OCI-LY1 (cell line): ENCODE measurements around the gene TBCEL.

Experiments
- H2AFZ ChIP-seq: fragments of 200-600 bp; sonication (generic), shearing (Covaris generic); 2 replicates; pipeline ENCODE4 v1.6.0; 2014; ENCODE audit warnings: antibody characterized with exemption, mild to moderate bottlenecking, low read length
- H3F3A ChIP-seq: fragments of 200-600 bp; sonication (generic), shearing (Covaris generic); 2 replicates; pipeline ENCODE4 v1.6.0; 2014; ENCODE audit warnings: mild to moderate bottlenecking, antibody characterized with exemption, low read length, moderate library complexity; ENCODE audit not compliant: insufficient read depth
- H3K27ac ChIP-seq: fragments of 200-600 bp; sonication (generic); 2 replicates; pipeline ENCODE4 v1.5.1; 2014; ENCODE audit warnings: low read length, mixed run types, mild to moderate bottlenecking, low read depth; ENCODE audit not compliant: poor library complexity, severe bottlenecking
- H3K27me3 ChIP-seq: fragments of 200-600 bp; sonication (generic); 2 replicates; pipeline ENCODE4 v1.6.0; 2014; ENCODE audit warnings: antibody characterized with exemption, mild to moderate bottlenecking, low read length, moderate library complexity; ENCODE audit not compliant: insufficient read depth
- H3K36me3 ChIP-seq: fragments of 200-600 bp; sonication (generic); 2 replicates; pipeline ENCODE4 v1.6.1; 2014; ENCODE audit warnings: mild to moderate bottlenecking, antibody characterized with exemption, low read length, moderate library complexity, mixed read lengths; ENCODE audit not compliant: insufficient read depth
- H3K4me1 ChIP-seq: fragments of 200-600 bp; sonication (generic); 2 replicates; pipeline ENCODE4 v1.5.1; 2014; ENCODE audit warnings: mild to moderate bottlenecking, low read length, moderate library complexity; ENCODE audit not compliant: insufficient read depth, severe bottlenecking
- H3K4me2 ChIP-seq: fragments of 200-600 bp; sonication (generic), shearing (Covaris generic); 2 replicates; pipeline ENCODE4 v1.6.1; 2014; ENCODE audit warnings: low read length
- H3K4me3 ChIP-seq: fragments of 200-600 bp; sonication (generic); 2 replicates; pipeline ENCODE4 v1.5.1; 2014; ENCODE audit warnings: low read length, low read depth, mild to moderate bottlenecking, mixed read lengths; ENCODE audit not compliant: poor library complexity, severe bottlenecking
- H3K79me2 ChIP-seq: fragments of 200-600 bp; shearing (Covaris generic); 2 replicates; pipeline ENCODE4 v1.6.1; 2016; ENCODE audit warnings: mixed run types, low read length, mixed read lengths; ENCODE audit not compliant: insufficient read depth
- H3K9ac ChIP-seq: fragments of 200-600 bp; sonication (generic), shearing (Covaris generic); 2 replicates; pipeline ENCODE4 v1.6.1; 2014; ENCODE audit warnings: mild to moderate bottlenecking, low read length, mixed read lengths
- H3K9me2 ChIP-seq: fragments of 200-600 bp; sonication (generic), shearing (Covaris generic); 2 replicates; pipeline ENCODE4 v1.6.1; 2014; ENCODE audit warnings: low read depth, mild to moderate bottlenecking, low read length, mixed read lengths
- H3K9me3 ChIP-seq: fragments of 200-600 bp; shearing (Covaris generic); 2 replicates; pipeline ENCODE4 v1.6.1; 2014; ENCODE audit warnings: low read length, mixed read lengths
- H4K20me1 ChIP-seq: fragments of 200-600 bp; sonication (generic), shearing (Covaris generic); 2 replicates; pipeline ENCODE4 v1.6.0; 2016; ENCODE audit warnings: mild to moderate bottlenecking, low read length; ENCODE audit not compliant: insufficient read depth
- EZH2 ChIP-seq: fragments of 200-600 bp; sonication (generic), shearing (Covaris generic); IDR thresholded peaks from 2 replicates; pipeline ENCODE4 v1.8.0; 2017; ENCODE audit warnings: borderline replicate concordance, mixed run types, mild to moderate bottlenecking, antibody characterized with exemption, low read length, moderate library complexity, mixed read lengths
- TF ChIP-seq, protein P1 (sequence below): fragments of 200-600 bp; sonication (generic), shearing (Covaris generic); IDR thresholded peaks from 2 replicates; pipeline ENCODE4 v1.5.1; 2017; ENCODE audit warnings: mild to moderate bottlenecking, antibody characterized with exemption, low read length, moderate library complexity, mixed read lengths

Gene TBCEL

GRCh38 chr11:121119440-121119839 is 95.5 kb downstream of the TBCEL start:
- H3F3A ChIP-seq = no peaks in the 10 kb centered on the region
- H3K4me3 ChIP-seq = no peak overlapping the region
- no peaks in the 10 kb centered on the region for H4K20me1 ChIP-seq
- no peak overlapping the region for H3K27ac ChIP-seq
- TF ChIP-seq, protein P1, sequence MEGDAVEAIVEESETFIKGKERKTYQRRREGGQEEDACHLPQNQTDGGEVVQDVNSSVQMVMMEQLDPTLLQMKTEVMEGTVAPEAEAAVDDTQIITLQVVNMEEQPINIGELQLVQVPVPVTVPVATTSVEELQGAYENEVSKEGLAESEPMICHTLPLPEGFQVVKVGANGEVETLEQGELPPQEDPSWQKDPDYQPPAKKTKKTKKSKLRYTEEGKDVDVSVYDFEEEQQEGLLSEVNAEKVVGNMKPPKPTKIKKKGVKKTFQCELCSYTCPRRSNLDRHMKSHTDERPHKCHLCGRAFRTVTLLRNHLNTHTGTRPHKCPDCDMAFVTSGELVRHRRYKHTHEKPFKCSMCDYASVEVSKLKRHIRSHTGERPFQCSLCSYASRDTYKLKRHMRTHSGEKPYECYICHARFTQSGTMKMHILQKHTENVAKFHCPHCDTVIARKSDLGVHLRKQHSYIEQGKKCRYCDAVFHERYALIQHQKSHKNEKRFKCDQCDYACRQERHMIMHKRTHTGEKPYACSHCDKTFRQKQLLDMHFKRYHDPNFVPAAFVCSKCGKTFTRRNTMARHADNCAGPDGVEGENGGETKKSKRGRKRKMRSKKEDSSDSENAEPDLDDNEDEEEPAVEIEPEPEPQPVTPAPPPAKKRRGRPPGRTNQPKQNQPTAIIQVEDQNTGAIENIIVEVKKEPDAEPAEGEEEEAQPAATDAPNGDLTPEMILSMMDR = no peak
- no peak for TF ChIP-seq EZH2
- H3K27me3 ChIP-seq = 0 out of 2 replicates have a peak, but pooled peaks cover 6% of the 10 kb centered on the region
- no peaks in the 10 kb centered on the region for H3K36me3 ChIP-seq
- H3K4me2 ChIP-seq = no peak overlapping the region
- H2AFZ ChIP-seq = no peak overlapping the region
- H3K9ac ChIP-seq = no peak overlapping the region
- H3K9me2 ChIP-seq = no peaks in the 10 kb centered on the region
- H3K9me3 ChIP-seq = no peaks in the 10 kb centered on the region
- H3K79me2 ChIP-seq = no peaks in the 10 kb centered on the region
- H3K4me1 ChIP-seq = no peaks in the 10 kb centered on the region

GRCh38 chr11:121122328-121122727 is 98.4 kb downstream of the TBCEL start:
- no peaks in the 10 kb centered on the region for H3K9me2 ChIP-seq
- H3K4me1 ChIP-seq = no peaks in the 10 kb centered on the region
- no peak overlapping the region for H3K27ac ChIP-seq
- no peaks in the 10 kb centered on the region for H3K9me3 ChIP-seq
- no peak overlapping the region for H3K4me3 ChIP-seq
- H4K20me1 ChIP-seq = no peaks in the 10 kb centered on the region
- H3K36me3 ChIP-seq = no peaks in the 10 kb centered on the region
- no peak overlapping the region for H3K9ac ChIP-seq
- H3K4me2 ChIP-seq = no peak overlapping the region
- TF ChIP-seq, protein P1 = no peak
- no peak for TF ChIP-seq EZH2
- no peaks in the 10 kb centered on the region for H3F3A ChIP-seq
- 0 out of 2 replicates have a peak, but pooled peaks cover 6% of the 10 kb centered on the region for H3K27me3 ChIP-seq
- H2AFZ ChIP-seq = no peak overlapping the region
- H3K79me2 ChIP-seq = no peaks in the 10 kb centered on the region

DNA sequence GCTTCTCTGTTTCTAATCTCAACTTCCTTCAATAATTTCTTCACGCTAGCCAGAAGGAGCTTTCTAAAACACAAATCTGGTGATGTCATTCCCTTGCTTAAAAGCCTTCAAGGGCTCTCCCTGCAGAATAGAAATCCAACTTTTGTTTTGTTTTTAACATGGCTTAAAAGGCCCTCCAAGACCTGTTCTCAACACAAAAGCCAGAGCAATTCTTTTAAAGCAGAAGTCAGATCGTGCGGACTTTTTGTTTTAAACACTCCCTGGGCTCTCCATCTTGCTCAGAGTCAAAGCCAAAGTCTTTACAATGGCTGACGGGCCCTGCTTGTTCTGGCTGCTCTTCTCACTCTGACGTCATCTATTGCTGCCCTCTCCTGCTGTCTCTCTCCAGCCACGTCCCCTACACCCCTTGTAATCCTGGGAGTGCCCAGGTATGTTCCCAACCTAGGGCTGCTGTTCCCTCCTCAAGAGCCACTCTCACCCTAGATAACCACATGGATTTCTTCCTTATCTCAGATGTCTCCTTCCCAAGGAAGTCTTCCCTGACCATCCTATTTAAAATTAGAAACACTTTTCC is 99.7 kb downstream of the TBCEL start:
- Histone ChIP-seq H3K9me3 (no peaks in the 10 kb centered on the region), H3K27me3 (0 out of 2 replicates have a peak, but pooled peaks cover 1% of the 10 kb centered on the region), H3K27ac (no peak overlapping the region), H4K20me1 (no peaks in the 10 kb centered on the region), H3K79me2 (no peaks in the 10 kb centered on the region), H3K4me1 (no peaks in the 10 kb centered on the region), H3K4me3 (no peak overlapping the region), H3K9me2 (no peaks in the 10 kb centered on the region), H3K4me2 (no peak overlapping the region), H3K36me3 (no peaks in the 10 kb centered on the region), H2AFZ (no peak overlapping the region), H3F3A (no peaks in the 10 kb centered on the region), H3K9ac (no peak overlapping the region)
- TF ChIP-seq, protein P1 = no peak
- TF ChIP-seq EZH2 = no peak
